ENCODE data around the gene DCD. TPM values are rescaled to one million over a fixed set of nuclear protein-coding genes. Genes with fewer than 3 reads are reported as not detected.

DCD gene
- total RNA-seq (not detected), polyA plus RNA-seq (not detected)

GRCh38 chr12:54648265-54648664, at the start of gene DCD:
DCD (minus strand) TSS chr12:54648365; CDS start chr12:54648303, 62 bp downstream.
- POLR2A ChIA-PET (ENCODE audit: partially characterized antibody): no interaction called here
- no peak within 1 kb of the TSS for H3K4me3 Mint-ChIP-seq

GRCh38 chr12:54697851-54698250, 49.7 kb upstream of the DCD start:
- Mint-ChIP-seq H3K9me3 (no peaks in the 10 kb centered on the region), H3K27ac (no peak overlapping the region), H3K4me3 (no peak overlapping the region), H3K4me1 (no peaks in the 10 kb centered on the region), H3K27me3 (peaks cover 16 to 21% of the 10 kb centered on the region in 2 donors), H3K36me3 (no peaks in the 10 kb centered on the region)
- H3K9me3 ChIP-seq (ENCODE audit: control insufficient read depth in 1 of 2, low read length in 2 of 2): no peaks in the 10 kb centered on the region
- no peaks in the 10 kb centered on the region for H3K36me3 ChIP-seq (ENCODE audit: insufficient read depth, low read length)
- H3K27me3 ChIP-seq (ENCODE audit: insufficient read depth, low read length): peaks cover 4% of the 10 kb centered on the region
- ChIA-PET CTCF (ENCODE audit: partially characterized antibody) (interaction anchor here (1.4 to 2.3 kb wide), 2 partner anchors 295 to 374 kb away, joined by 3 to 10 read pairs; no protein-coding TSS in a partner anchor), POLR2A (ENCODE audit: partially characterized antibody) (no interaction called here)
- intact Hi-C loops (cut with micrococcal nuclease): no loop called here
- no peak for DNase-seq
- H3K27ac ChIP-seq (ENCODE audit: low read depth, low read length): no peak overlapping the region
- no peaks in the 10 kb centered on the region for H3K4me1 ChIP-seq (ENCODE audit: insufficient read depth, low read length)
- H3K4me3 ChIP-seq (ENCODE audit: low read length in 2 of 2): no peak overlapping the region

More at GRCh38 chr12:54648265-54648664, at the start of gene DCD:
- H3K4me1 Mint-ChIP-seq: no peaks in the 10 kb centered on the region
- DNase-seq: no peak
- no peaks in the 10 kb centered on the region for H3K9me3 Mint-ChIP-seq
- CTCF ChIA-PET (ENCODE audit: partially characterized antibody): no interaction called here
- Histone ChIP-seq H3K4me1 (ENCODE audit: insufficient read depth, low read length) (no peaks in the 10 kb centered on the region), H3K27me3 (ENCODE audit: insufficient read depth, low read length) (peaks cover 4% of the 10 kb centered on the region), H3K36me3 (ENCODE audit: insufficient read depth, low read length) (no peaks in the 10 kb centered on the region), H3K9me3 (ENCODE audit: control insufficient read depth in 1 of 2, low read length in 2 of 2) (no peaks in the 10 kb centered on the region), H3K27ac (ENCODE audit: low read depth, low read length) (no peak within 1 kb of the TSS), H3K4me3 (ENCODE audit: low read length in 2 of 2) (no peak within 1 kb of the TSS)
- intact Hi-C loops (cut with micrococcal nuclease): no loop called here
- no peaks in the 10 kb centered on the region for H3K36me3 Mint-ChIP-seq
- peaks cover 30 to 44% of the 10 kb centered on the region in 2 donors for H3K27me3 Mint-ChIP-seq
- no peak within 1 kb of the TSS for H3K27ac Mint-ChIP-seq

- DNase-seq: no peak
- Mint-ChIP-seq H3K4me1 (no peaks in the 10 kb centered on the region), H3K27ac (no peak overlapping the region), H3K27me3 (peaks cover 31 to 40% of the 10 kb centered on the region in 2 donors), H3K4me3 (no peak overlapping the region), H3K9me3 (peaks cover 0 to 5% (median 2%) of the 10 kb centered on the region in 8 donors), H3K36me3 (no peaks in the 10 kb centered on the region)
- intact Hi-C loops (cut with micrococcal nuclease): no loop called here
- no peaks in the 10 kb centered on the region for H3K9me3 ChIP-seq (ENCODE audit: control insufficient read depth in 1 of 2, low read length in 2 of 2)
- H3K4me1 ChIP-seq (ENCODE audit: insufficient read depth, low read length): no peaks in the 10 kb centered on the region
- ChIA-PET POLR2A (ENCODE audit: partially characterized antibody) (no interaction called here), CTCF (ENCODE audit: partially characterized antibody) (interaction anchor here (1.0 to 3.0 kb wide), 4 partner anchors 9 to 380 kb away, joined by 3 to 15 read pairs (median 4); no protein-coding TSS in a partner anchor)
- H3K36me3 ChIP-seq (ENCODE audit: insufficient read depth, low read length): no peaks in the 10 kb centered on the region
- no peak overlapping the region for H3K27ac ChIP-seq (ENCODE audit: low read depth, low read length)
- peaks cover 9% of the 10 kb centered on the region for H3K27me3 ChIP-seq (ENCODE audit: insufficient read depth, low read length)
- no peak overlapping the region for H3K4me3 ChIP-seq (ENCODE audit: low read length in 2 of 2)
These were observed 44.2 kb upstream of the DCD start for GRCh38 chr12:54692353-54692752.

- POLR2A ChIA-PET (ENCODE audit: partially characterized antibody): no interaction called here
These were observed 41.8 kb upstream of the DCD start for GRCh38 chr12:54689984-54690383.

GRCh38 chr12:54689034-54689372, 40.8 kb upstream of the DCD start:
- intact Hi-C loops (cut with micrococcal nuclease): no loop called here
- Histone ChIP-seq H3K4me1 (ENCODE audit: insufficient read depth, low read length) (no peaks in the 10 kb centered on the region), H3K9me3 (ENCODE audit: control insufficient read depth in 1 of 2, low read length in 2 of 2) (no peaks in the 10 kb centered on the region), H3K4me3 (ENCODE audit: low read length in 2 of 2) (no peak overlapping the region), H3K36me3 (ENCODE audit: insufficient read depth, low read length) (no peaks in the 10 kb centered on the region), H3K27ac (ENCODE audit: low read depth, low read length) (no peak overlapping the region), H3K27me3 (ENCODE audit: insufficient read depth, low read length) (peaks cover 23% of the 10 kb centered on the region)
- ChIA-PET CTCF (ENCODE audit: partially characterized antibody) (no interaction called here), POLR2A (ENCODE audit: partially characterized antibody) (no interaction called here)
- Mint-ChIP-seq H3K27me3 (peaks cover 37 to 50% of the 10 kb centered on the region in 2 donors), H3K4me3 (no peak overlapping the region), H3K4me1 (no peaks in the 10 kb centered on the region), H3K9me3 (peaks cover 0 to 11% (median 5%) of the 10 kb centered on the region in 8 donors), H3K36me3 (no peaks in the 10 kb centered on the region), H3K27ac (no peak overlapping the region)
- no peak for DNase-seq

More at GRCh38 chr12:54689984-54690383, 41.8 kb upstream of the DCD start:
- peaks cover 0 to 11% (median 5%) of the 10 kb centered on the region in 8 donors for H3K9me3 Mint-ChIP-seq
- peaks cover 19% of the 10 kb centered on the region for H3K27me3 ChIP-seq (ENCODE audit: insufficient read depth, low read length)
- no peak overlapping the region for H3K27ac Mint-ChIP-seq
- H3K4me1 Mint-ChIP-seq: no peaks in the 10 kb centered on the region
- H3K4me3 ChIP-seq (ENCODE audit: low read length in 2 of 2): no peak overlapping the region
- no peaks in the 10 kb centered on the region for H3K9me3 ChIP-seq (ENCODE audit: control insufficient read depth in 1 of 2, low read length in 2 of 2)
- CTCF ChIA-PET (ENCODE audit: partially characterized antibody): no interaction called here
- intact Hi-C loops (cut with micrococcal nuclease): no loop called here
- H3K36me3 ChIP-seq (ENCODE audit: insufficient read depth, low read length): no peaks in the 10 kb centered on the region
- H3K4me1 ChIP-seq (ENCODE audit: insufficient read depth, low read length): no peaks in the 10 kb centered on the region
- peaks cover 36 to 49% of the 10 kb centered on the region in 2 donors for H3K27me3 Mint-ChIP-seq
- H3K36me3 Mint-ChIP-seq: no peaks in the 10 kb centered on the region
- H3K27ac ChIP-seq (ENCODE audit: low read depth, low read length): no peak overlapping the region
- H3K4me3 Mint-ChIP-seq: no peak overlapping the region
- DNase-seq: no peak

GRCh38 chr12:54688309-54689033, 40.3 kb upstream of the DCD start:
- Mint-ChIP-seq H3K27ac (no peak overlapping the region), H3K36me3 (no peaks in the 10 kb centered on the region), H3K4me3 (no peak overlapping the region), H3K9me3 (peaks cover 0 to 11% (median 5%) of the 10 kb centered on the region in 8 donors), H3K27me3 (peaks cover 33 to 51% of the 10 kb centered on the region in 2 donors), H3K4me1 (no peaks in the 10 kb centered on the region)
- CTCF ChIA-PET (ENCODE audit: partially characterized antibody): no interaction called here
- Histone ChIP-seq H3K4me1 (ENCODE audit: insufficient read depth, low read length) (no peaks in the 10 kb centered on the region), H3K27me3 (ENCODE audit: insufficient read depth, low read length) (peaks cover 21% of the 10 kb centered on the region), H3K4me3 (ENCODE audit: low read length in 2 of 2) (no peak overlapping the region), H3K9me3 (ENCODE audit: control insufficient read depth in 1 of 2, low read length in 2 of 2) (no peaks in the 10 kb centered on the region), H3K27ac (ENCODE audit: low read depth, low read length) (no peak overlapping the region), H3K36me3 (ENCODE audit: insufficient read depth, low read length) (no peaks in the 10 kb centered on the region)
- POLR2A ChIA-PET (ENCODE audit: partially characterized antibody): no interaction called here
- no peak for DNase-seq
- intact Hi-C loops (cut with micrococcal nuclease): no loop called here

- Histone ChIP-seq H3K27ac (ENCODE audit: low read depth, low read length) (no peak overlapping the region), H3K36me3 (ENCODE audit: insufficient read depth, low read length) (no peaks in the 10 kb centered on the region), H3K9me3 (ENCODE audit: control insufficient read depth in 1 of 2, low read length in 2 of 2) (no peaks in the 10 kb centered on the region), H3K4me1 (ENCODE audit: insufficient read depth, low read length) (no peaks in the 10 kb centered on the region), H3K27me3 (ENCODE audit: insufficient read depth, low read length) (peaks cover 15% of the 10 kb centered on the region), H3K4me3 (ENCODE audit: low read length in 2 of 2) (no peak overlapping the region)
- Mint-ChIP-seq H3K36me3 (no peaks in the 10 kb centered on the region), H3K4me3 (no peak overlapping the region), H3K27ac (no peak overlapping the region), H3K27me3 (peaks cover 30 to 51% of the 10 kb centered on the region in 2 donors), H3K9me3 (peaks cover 0 to 11% (median 5%) of the 10 kb centered on the region in 8 donors), H3K4me1 (no peaks in the 10 kb centered on the region)
- DNase-seq: no peak
- intact Hi-C loops (cut with micrococcal nuclease): no loop called here
- CTCF ChIA-PET (ENCODE audit: partially characterized antibody): no interaction called here
- POLR2A ChIA-PET (ENCODE audit: partially characterized antibody): no interaction called here
These were observed 36.8 kb upstream of the DCD start for GRCh38 chr12:54684636-54685630.

All from CD4-positive, alpha-beta memory T cell (primary cell).